GM21529 (cell line): Measurements from ENCODE around the gene FBXO11.
A peak's percentile ranks its signal among the peaks of the same experiment; 100 is the strongest.
"Not testable (repeated sequence)": the region's sequence is repeated elsewhere in the genome, so short reads cannot be mapped to it uniquely, and the experiment has no call there.

ENCODE experiments used
- ATAC-seq: cut with Tn5 transposase; IDR thresholded peaks from one replicate; pipeline ENCODE4 v1.9.1; 2021; ENCODE audit not compliant: unreplicated experiment

FBXO11 gene

DNA sequence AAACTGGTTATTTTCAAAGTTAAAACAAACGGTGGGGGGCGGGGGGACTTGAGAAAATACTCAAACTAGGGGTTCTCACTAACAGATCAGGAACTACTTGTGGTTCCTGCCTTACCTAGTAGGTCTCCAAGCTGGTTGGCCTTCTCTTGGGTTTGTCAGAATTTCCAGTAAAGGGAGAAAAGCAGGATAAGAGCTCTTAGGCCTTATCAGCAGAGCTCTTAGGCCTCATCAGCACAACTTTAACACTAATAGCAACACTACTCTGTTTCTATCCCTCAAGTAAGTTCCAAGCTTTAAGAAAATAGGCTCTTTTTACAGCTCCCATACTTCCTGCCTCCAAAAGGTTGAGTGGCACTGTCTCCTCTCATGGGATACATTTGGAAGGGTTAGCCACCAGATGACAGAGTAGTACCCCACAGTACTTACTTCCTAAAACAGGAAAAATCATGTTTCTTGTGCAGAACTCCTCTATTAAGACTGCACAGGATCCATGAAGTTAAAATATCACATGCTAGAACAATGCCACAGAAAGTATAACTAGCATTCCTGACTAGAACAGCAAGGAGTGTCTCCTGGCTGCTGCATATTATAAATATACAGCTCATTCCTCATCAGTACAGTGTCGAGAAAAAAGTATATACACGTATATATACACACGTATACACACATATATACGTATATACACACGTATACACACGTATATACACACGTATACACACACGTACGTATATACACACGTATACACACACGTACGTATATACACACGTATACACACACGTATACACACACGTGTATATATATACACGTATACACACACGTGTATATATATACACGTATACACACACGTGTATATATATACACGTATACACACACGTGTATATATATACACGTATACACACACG, 6.1 kb downstream of the FBXO11 start:
- ATAC-seq, result no peak

DNA sequence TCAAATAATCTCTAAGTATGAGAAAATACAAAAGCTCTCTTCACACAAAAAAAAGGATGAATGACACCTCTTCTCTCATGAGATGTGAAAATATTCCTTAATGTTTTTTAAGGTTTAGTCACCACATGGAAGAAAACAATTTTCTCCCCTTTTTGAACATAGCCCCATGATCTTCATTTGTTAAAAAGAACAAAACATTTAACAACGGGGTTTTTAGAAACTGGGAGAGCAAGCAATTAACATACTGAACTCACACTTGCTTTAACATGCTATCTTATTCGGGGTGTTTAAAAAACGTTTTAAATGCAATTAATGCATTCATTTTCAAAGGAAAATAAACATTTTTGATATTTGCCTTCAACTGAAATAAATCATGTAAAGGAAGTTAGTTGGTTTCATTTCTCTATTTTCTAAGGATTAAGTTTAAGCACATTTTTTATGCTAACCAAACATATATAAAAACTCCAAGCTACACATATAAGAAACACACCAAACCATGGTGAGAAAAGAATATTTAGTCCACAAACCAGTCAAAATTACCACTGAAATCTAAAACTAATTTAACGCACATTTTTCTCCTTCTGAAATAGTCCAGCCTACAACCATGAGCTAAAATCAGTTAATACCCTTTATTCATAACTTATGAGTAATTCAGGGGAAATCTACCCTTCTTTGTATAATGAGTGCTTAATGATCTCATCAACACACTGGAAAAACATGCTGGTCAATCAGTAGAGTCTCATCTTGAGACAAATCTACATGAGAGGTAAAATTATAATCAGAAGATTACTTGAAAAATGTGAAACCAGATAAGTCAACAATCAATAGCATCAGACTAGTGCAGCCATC, 8.2 kb downstream of the FBXO11 start:
- ATAC-seq, result peak; percentile 55

DNA sequence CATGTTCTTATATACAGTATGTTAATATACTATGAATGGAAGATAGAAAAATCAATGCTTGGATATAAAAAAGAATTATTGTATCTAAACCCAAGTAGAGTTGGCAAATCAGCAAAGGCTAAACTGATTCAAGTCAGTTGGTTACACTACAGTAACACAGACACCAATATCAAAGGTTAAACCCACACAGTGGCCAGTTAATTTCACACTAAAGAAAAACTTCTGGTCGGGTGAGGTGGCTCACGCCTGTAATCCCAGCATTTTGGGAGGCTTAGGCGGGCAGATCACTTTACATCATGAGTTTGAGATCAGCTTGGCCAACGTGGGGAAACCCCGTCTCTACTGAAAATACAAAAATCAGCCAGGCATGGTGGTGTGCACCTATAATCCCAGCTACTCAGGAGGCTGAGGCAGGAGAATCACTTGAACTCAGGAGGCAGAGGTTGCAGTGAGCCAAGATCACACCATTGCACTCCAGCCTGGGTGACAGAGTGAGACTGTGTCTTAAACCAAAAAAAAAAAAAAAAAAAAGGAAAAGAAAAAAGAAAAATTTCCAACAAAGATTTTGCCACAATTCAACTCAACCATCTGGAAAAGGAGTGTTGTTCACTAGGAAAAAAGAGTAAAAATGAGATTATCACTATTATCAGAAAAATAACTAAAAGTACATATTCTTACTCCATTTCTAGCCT, 9.0 kb downstream of the FBXO11 start:
- not testable (repeated sequence) for ATAC-seq

DNA sequence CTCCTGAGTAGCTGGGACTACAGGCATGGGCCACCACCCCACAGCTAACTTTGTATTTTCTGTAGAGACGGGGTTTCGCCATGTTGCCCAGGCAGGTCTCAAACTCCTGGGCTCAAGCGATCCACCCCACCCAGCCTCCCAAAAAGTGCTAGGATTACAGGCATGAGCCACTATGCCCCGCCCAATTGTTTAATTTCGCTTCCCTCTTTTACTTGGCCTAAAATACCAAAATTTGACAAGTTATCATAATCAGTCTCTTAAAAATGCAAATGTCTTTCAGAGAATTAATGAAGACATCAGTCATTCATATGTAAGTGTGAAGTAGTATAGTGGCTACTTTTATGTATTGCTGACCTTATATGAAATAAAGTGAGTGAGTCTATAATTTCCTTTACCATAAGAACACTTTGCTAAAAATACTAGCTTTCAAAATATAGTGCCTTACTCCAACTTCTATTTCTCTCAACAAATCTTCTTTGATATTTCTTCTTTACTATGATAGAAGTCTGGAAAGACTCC, 9.8 kb downstream of the FBXO11 start:
- no peak for ATAC-seq

DNA sequence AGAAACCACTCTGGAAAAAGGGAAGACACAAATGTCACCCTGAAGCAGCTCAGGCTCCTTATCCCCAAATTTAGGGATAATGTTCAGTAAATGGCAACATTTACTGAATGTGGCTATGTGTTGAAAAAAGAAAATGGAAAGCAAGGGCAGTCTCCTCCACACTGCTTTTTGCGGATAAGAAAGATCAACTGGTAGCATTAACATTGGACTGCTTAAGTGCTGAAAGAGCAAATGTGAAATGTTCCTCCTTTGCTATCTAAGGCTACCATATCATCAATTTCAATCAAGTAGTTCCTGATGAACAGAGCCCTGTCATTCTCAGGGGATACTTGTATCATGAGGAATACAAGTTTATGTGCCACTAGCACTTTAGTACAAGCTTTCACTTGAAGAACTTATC, 12.5 kb downstream of the FBXO11 start:
- ATAC-seq, result no peak

DNA sequence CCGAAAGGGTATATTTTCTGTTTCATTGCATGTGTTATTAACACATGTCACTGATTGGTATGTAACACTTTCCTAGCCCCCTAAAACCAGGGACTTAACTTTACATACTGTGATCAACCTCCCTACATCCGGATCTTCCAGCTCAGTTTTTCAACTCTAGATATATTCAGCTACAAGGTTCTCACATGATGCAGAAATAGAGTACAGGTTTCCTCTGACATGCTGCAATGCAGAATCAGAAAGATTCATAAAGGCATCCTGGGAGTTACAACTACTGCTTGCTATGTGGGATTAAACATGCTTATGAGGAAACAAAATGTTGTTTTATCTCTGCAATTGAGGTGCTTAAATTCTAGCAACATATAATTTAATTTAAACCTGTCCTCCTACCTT, 14.0 kb downstream of the FBXO11 start:
- no peak for ATAC-seq

DNA sequence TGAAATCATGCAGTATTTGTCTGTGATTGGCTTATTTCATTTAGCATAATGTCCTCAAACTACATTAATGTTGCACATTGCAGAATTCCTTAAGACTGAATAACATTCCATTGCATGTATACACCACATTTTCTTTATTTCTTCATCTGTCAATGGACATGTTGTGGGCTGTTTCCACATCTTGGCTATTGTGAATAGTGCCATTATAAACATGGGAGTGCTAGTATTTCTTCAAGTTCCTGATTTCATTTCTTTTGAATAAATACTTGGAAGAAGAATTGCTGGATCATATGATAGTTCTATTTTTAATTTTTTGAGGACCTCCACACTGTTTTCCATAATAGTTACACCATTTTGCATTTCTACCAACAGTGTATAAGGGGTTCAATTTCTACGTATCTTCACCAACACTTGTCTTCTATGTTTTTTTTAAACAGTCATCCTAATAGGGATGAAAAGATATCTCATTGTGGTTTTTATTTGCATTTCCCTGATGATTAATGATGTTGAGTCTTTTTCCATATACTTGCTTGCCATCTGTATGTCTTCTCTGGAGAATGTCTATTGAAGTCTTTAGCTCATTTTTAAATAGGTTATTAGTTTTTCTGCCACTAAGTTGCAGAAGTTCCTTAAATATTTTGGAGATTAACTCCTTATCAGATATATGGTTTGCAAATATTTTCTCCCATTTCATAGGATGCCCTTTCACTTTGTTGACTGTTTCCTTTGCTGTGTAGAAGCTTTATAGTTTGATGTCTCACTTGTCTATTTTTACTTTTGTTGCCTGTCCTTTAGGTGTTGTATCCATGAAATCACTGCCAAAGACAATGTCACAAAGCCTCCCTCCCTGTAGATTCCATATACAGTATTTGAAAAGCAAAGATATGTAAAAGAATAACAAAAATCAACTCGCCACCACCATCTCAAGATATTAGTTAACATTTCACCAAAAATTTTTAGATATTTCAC, 14.6 kb downstream of the FBXO11 start:
- ATAC-seq, result no peak

DNA sequence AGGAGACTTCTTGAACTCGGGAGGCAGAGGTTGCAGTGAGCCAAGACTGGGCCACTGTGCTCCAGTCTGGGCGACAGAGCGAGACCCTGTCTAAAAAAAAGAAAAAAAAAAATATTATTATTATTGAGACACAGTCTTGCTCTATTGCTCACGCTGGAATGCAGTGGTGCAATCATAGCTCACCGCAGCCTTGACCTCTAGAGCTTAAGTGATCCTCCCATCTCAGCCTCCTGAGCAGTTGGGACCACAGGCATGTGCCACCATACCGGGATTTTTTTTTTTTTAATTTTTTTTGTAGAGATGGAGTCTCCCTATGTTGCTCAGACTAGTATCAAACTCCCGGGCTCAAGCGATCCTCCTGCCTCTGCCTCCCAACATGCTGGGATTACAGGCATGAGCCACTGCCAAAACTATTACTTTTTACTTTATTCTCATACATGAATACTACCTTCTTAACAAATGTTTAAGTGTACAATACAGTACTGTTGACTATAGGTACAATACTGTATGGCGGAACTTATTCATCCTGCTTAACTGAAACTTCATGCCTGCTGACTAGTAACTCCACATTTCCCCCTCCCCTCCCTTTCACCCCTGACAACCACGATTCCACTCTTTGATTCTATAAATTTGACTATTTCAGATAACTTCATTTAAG, 15.5 kb downstream of the FBXO11 start:
- ATAC-seq, result no peak

DNA sequence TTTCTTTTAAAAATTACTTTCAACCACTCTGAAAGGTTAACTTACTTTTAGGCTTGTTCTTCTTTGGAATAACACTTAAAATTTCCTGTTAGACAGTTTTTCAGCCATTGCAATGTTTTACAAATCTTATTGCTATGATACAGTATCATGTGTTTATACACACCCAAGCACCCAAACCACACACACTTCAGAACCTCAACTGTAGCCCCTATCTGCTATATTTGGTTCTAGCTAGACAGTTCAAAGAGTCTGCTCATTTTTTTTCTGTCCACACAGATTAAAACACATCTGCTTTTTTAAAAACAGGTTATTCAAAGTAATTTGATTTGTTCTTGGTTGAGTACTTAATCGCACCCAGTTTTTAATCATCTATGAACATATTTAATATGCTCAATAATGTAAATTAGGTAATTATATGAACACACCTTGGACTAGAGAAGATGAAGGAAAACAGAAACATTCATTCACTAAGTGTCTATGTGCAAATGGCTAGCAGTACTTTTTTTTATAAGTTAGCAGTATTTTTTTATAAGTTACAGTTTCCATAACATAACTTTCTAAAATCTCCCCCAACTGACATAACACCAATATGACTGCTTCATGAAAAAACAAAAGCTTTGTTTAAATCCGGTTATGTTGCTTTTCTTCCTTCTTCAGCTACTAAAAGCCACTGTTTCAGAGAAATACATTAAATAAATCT, 17.6 kb downstream of the FBXO11 start:
- no peak for ATAC-seq

DNA sequence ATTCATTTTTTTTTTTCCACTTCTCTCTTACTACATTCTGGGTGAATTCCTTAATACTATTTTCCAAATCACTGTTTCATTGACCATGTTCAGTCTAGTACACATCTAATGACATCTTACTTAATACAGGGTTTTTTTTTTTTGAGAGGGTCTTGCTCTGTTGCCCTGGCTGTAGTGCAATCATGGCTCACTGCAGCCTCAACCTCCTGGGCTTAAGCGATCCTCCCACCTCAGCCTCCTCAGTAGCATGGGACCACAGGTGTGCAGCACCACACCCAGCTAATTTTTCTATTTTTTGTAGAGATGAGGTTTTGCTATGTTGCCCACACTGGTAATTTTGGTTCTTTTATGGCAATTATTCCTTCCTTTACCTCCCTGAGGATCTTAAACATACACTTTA, 29.4 kb downstream of the FBXO11 start:
- ATAC-seq, result no peak

DNA sequence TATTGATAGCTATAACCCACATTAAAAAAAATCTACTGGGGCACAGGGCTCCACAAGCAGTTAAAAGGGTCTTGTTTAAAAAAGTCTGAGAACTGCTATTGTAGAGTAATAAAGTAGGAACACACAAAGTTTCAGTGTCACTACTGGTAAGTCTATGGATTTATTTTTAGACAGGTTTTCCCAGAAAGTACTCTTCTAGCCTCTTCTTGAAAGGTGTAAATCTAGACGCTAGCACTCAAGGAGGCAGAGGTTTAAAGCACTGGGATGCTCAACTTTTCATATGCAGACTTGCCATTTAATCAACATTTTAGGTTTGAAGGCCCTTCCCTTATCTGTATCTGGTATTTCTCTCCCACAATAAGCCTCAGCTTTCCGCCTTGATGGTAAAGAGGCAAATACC, 33.4 kb downstream of the FBXO11 start:
- no peak for ATAC-seq

DNA sequence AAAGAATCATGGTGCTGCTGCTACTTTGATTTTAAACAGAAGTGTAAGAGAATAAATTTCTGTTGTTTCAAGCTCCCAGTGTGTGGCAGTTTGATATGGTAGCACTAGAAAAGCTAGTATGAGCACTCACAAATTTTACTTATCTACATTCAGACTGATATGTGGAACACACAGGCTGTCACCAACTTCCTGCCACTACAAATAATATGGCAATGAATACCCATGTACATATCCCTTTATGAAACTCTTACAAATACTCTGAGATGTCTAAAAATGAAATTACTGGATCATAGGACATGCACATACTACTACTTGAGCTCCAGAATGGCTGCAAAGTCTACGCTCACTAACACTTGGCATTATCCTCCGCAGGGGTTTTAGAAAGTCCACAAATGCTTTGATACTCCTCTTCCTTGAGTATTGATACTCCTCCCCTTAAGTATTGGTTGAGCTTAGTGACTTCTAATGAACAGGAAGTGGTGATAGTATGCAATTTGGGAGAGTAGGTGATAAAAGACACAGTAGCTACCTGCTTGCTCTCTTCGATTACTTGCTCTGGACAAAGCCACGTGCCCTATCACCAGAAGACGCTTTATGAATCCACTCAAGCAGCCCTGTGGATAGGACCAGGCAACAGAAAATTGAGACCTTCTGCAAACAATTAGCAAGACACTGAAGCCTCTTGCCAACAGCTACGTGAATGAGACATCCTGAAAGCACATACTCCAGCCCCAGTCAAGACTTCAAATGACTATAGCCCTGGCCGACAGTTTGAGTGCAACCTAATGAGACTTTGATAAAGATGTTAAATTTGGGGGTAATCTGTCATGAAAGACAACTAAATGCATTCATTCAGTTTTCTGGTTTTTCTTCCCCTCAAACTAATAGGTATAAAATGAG, 35.4 kb downstream of the FBXO11 start:
- ATAC-seq, result no peak

DNA sequence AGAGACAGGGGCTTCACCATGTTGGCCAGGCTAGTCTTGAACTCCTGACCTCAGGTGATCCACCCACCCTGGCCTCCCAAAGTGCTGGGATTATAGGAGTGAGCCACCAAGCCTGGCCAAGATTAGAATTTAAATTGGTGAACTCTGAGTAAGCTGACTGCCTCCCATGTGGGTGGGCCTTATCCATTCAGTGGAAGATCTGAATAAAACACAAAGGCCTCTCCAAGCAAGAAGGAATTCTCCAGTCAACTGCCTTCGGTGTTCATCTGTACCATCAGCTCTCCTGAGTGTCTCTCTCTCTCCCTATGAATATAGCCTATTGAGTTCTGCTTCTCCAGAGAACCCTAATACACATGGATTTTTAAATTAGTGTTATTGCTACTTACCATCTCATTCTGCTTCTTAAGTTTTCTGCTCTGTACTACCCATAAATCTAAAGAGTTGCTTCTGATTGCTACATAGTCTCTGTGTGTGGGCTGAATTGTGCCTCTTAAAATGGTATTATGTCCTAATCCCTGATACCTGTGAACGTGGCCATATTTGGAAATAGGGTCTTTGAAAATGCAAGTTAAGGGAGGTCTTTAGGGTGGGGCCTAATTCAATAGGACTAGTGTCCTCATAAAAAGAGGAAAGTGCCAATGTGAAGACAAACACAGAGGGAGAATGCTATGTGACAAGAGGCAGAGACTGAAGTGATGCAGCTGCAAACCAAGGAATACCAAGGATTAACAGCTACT, 36.3 kb downstream of the FBXO11 start:
- no peak for ATAC-seq

DNA sequence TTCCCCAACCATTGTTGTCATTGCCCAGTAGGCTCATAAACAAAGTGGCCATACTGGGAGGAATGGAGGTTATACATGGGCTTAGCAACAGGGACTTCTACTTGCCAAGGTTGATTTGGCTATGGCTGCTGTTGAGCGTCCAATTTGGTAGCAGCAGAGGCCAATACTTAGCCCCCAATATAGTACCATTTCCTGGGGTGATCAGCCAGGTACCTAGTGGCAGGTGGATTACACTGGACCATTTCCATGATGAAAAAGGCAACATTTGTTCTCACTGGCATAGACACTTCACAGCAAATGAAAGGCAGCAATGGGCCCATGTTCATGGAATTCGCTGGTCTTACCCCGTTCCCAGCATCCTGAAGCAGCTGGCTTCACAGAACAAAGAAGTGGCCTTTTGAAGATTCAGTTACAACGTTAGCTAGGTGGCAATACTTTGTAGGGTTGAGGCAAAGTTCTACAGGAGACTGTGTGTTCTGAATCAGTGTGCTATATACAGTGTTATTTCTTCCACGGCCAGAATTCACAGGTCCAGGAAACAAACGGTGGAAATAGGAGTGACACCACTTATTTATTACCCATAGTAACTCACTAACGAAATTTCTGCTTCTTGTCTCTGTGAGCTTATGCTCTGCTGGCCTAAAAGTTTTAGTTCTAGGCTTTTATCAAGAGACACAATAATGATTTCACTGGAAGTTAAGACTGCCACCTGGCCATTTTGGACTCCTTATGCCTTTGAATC, 37.5 kb downstream of the FBXO11 start:
- ATAC-seq, result no peak

DNA sequence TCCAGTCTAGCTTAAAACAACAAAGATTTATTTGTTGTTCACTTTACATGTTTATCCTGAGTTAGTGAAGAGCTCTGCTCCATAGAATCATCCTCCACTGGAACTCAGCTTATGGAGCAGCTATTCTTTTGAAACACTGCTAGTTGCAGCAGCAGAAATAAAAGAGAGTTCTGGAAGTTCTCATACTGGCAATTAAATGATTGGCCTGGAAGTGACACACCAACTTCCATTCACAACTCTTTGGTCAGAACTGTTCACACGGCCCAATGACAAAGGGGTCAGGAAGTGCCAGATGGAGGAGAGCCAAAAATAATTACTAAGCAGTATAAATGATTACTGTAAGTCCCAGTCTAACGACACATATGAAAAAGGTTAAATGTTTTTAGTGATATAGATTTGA, 39.1 kb downstream of the FBXO11 start:
- no peak for ATAC-seq

DNA sequence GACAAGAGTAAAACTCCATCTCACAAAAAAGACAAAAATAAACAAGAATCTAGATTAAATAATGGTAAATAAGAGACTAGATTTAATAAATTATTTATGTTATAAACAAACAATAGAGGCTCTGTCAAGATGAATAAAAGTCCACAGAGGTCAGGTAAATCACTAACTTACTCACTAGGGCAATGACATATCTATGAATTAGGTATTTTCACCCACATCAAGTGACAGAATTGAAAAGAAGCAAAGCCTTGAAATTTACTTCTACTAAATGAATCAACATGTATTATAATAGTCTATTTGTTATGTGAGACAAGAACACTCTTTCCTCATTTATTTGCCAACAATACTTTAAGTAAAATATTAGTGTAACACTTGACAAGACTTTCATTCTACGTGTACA, 41.7 kb downstream of the FBXO11 start:
- no peak for ATAC-seq

DNA sequence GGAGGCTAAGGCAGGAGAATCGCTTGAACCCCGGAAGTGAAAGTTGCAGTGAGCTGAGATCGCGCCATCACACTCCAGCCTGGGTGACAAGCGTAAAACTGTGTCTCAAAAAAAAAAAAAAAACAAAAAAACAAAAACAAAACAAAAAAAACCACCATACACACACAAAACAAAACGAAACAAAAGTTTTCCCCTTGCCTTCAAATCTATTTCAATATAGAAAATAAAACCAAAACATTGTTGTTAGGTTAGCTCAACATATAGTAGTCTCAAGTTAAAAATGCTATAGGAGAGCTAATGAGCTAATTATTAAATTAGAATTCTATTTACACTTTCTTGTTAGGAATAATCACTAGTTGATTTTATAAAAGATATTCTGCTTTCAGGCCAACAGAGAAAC, 43.3 kb downstream of the FBXO11 start:
- ATAC-seq, result no peak
